Fibroblast of skin of scalp (primary cell): ENCODE measurements around the gene GOLGA2.
"Not testable (repeated sequence)": the region's sequence is repeated elsewhere in the genome, so short reads cannot be mapped to it uniquely, and the experiment has no call there.

ENCODE experiments used
- DNase-seq: peaks from one replicate; pipeline ENCODE4 v3.0.0-alpha.2; 2013

The GOLGA2 gene

DNA sequence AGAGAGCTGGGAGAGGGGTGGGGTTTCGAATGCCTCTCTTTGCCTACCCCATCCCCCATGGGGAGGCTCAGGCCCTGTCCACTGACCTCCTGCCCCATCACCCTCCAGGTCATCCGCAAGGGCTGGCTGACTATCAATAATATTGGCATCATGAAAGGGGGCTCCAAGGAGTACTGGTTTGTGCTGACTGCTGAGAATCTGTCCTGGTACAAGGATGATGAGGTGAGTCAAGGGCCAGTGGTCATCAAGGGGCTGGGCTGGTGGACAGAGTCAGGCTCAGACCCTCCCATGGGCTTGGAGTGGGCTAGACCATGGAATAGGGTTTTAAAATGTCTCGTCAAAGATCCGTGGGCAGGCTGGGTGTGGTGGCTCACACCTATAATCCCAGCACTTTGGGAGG, 33.7 kb downstream of the GOLGA2 start:
- DNase-seq = no peak

DNA sequence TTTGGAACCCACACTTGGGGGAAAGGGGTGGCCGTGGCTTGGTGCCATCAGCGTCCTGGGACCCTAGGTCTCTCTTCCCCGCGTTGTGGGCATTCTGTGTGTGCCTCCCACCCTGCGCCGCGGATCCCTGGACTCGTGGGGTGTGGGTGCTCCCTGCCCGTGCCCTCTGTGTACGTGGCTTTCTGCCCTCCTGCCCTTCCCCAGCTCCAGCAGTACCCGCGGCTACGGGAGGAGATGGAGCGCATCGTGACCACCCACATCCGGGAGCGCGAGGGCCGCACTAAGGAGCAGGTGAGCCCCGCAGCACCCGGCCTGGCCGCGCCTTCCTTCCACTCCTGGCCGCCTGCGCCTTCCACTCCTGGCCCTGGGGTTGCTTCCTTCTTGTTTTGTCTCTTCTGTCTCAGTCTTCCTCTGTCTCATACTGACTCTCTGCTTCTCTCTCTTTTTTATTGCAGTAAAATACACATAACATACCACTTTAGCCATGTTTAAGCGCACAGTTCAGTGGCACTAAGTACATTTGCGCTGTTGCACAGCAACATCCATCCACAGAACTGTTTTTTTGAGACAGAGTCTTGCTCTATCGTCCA, 41.9 kb downstream of the GOLGA2 start:
- no peak for DNase-seq

DNA sequence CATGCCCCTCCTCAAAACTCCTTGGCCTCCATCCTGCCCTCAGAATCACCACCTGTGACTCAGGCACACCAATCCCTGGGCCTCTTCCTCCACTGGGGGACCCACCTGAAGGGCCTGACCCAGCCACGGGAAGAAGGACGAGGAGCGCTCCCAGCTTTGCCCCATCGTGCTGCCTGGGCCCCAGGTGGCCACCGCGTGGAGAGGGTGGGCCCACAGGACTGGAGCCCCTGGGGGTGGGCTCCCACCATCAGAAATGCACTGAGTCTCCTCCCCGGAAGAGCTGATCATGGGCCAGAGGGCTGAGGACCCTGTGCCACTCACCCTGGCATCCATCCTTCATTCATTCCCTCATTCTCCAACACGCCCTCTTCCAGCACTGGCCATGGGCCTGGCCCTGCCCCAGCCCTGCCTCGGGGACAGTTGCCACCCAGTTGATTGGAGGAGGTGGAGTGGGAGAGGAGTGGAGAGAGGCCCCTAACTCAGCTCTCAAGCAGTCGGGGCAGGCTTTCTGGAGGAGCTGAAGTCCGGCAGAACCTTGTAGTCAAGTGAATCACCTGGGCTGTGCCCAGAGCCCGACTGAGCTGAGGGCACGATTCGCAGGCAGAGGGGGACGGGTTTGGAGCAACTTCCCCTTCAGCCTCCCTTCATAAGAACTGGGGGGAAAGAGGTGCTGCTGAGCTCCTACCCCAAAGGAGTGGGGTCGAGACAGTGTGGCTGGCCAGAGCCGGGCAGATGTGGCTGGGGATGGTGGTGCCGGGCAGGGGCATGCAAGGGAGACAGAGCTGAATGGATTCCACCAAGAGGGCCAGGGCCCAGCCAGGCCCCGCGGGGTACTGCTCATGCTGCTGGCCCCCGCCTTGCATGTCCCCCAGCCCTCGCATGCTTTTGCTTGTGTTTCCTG, 43.0 kb downstream of the GOLGA2 start:
- DNase-seq = no peak

DNA sequence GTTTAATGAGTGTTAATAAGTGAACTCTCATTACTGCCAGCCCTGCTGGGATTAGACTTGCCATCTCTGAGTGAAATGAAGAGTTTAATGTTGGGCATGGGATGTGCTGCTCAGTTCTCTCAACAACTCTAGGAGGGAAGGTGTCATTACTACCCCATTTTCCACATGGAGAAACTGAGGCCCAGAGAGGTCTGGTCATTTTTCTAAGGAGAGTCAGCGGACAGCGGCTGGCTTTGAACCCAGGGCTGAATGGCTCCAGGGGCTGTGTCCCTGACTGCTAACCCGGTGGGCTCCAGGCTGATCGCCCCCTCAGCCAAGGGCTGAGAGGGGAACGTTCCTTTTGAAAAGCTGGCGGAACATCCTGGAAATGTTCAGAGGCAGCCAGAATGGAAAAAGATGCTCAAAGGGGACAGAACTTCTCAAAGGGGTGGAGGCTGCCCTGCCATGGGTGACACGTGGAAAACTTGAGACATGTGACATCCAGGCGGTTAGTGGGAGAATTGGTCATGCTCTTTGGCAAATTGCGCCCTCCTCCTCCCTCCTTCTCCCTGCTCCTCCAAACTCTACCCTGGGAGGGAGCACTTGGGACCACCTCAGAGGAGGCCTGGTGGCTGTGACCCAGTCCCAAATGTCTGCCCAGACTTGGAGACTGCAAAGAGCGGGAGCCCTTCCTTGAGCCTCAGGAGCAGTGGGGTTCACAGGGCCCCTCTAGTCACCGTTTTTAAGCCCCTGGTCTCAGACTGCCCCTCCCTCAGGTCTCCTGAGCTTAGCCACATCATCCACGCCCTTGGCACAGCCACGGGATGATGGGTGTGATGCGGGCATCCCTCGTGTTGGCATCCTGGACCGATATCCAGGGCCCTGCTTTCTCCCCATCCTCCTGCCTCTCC, 43.9 kb downstream of the GOLGA2 start:
- peak; percentile 20 for DNase-seq

DNA sequence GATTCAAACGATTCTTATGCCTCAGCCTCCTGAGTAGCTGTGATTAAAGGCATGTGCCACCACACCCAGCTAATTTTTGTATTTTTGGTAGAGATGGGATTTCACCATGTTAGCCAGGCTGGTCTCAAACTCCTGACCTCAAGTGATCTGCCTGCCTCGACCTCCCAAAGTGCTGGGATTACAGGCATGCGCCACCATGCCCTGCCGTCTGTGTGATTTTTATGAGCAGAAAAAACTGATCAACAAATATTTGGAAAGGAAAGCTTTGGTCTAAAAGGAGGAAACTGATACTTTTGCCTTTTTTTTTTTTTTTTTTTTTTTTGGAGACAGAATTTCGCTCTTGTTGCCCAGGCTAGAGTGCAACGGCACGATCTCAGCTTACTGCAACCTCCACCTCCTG, 44.9 kb downstream of the GOLGA2 start:
- DNase-seq = not testable (repeated sequence)

DNA sequence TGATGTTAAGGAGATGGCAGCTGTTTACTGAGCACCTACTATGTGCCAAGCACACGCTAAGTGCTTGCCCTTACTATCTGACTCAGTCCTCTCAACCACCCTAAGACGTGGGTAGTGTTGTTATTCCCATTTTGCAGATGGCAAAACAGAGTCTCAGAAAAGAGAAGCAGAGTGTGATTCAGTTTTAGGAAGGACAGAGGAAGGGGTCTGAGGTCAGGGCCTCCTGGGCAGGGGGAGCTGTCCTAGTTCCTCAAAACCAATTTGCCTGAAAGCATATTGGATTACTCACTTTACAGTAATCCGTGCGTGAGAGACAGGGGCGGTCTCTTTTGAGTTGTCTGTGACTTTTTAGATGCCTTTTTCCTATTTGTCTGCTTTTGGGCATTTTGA, 49.4 kb downstream of the GOLGA2 start:
- no peak for DNase-seq

DNA sequence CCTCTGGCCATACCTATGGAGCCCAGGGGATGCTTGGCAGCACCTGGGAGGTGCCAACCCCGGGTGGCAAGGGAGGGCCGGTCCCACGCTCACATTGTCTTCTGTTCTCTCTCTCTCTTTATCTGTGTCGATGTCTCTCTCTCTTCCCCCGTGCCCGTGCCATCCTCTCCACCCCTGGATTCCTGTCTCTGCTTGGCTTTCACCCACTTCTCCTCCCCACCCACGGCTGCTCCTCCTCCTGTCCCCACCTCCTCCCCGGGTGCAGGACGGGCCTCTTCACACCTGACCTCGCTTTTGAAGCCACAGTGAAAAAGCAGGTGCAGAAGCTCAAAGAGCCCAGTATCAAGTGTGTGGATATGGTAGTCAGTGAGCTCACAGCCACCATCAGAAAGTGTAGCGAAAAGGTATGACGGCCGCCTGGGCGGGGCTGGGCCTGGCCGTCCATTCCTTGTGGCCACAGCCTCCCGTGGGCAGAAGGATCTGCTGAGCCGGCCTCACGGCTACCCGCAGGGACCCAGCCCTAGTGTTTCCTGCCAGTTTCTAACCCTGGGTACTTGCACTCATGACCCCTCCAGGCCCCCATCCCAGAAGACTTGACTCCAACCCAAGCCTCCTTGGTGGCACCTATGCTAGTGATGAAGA, 49.9 kb downstream of the GOLGA2 start:
- DNase-seq = no peak

DNA sequence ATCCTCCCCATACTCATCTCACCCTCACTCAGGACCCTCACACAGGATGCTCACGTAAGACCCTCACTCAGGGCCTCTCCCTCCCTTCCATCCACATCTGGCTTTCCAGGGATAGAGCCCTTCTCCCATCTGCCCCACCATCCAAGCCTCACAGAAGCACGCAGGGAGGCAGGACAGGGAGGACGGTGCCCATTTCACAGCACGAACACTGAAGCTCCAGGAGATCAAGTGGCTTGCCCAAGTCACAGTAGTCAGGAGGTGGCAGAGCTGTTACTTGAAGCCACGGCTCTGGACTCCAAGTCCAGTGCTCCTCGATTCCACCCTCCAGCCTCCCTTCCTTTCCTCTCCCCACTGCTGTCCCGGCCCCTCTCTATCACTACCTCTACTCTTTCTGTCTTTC, 50.9 kb downstream of the GOLGA2 start:
- DNase-seq = no peak

DNA sequence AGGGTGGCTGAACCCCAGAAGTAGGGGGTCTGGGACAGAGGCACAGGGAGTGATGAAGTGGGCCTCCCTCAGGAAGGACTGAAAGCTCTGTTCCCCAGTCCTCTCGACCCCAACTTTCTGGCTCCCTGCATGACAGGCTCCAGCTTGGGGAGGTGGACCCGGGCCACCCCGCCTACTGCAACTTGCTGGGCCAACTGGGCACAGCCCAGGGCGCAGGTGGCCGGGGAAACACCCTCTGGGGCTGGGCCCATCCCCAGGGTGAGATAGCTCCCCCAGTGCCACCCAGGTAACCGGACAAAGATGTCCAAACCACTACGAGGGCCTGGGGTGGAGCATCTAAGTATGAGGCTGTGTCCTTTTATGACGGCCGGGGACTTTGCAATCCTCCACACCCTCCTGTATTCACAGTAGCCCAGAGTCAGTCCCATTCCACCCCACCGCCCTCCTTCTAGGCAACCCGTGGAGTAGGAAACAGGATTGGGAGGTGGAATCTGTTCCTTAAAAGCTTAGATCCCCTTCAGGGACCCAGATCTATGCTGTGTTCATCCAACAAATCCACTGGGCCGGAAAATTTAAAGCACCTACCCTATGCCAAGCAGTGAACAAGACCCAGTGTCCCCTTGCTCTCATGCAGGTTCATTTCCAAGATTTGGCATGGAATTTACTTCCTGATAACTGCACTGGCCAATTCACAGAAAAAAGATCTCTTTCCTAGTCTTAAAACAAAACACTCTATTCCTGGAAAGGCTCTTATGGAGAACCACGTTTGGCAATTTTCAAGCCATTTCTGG, 52.7 kb downstream of the GOLGA2 start:
- no peak for DNase-seq

DNA sequence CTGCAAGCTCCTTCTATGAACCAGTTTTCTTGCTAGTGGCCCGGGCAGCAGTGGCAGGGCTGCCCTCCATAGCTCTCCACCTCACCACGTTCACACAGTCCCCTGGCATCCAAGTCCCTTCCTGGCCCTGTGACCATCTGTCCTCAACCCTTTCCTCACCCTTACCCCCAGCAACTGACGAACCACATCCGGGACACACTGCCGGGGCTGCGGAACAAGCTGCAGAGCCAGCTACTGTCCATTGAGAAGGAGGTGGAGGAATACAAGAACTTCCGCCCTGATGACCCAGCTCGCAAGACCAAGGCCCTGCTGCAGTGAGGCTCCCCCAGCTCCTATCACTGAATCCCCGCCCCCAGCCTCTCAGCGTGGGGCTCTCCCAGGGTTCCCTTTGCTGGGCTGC, 53.8 kb downstream of the GOLGA2 start:
- no peak for DNase-seq

DNA sequence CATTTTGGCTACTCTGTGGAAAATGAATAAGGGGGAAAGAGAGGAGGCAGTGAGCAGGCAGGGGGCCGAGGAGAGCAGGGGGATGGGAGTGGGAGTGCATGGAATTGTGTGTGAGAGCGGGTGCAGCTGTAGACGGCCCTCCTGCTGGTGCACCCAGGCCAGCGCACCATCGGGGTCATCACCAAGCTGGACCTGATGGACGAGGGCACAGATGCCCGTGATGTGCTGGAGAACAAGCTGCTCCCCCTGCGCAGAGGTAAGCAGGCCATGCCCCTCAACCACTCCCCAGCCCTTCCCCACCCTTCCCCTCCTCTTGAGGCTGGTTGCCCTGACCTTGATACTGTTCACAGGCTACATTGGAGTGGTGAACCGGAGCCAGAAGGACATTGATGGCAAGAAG, 56.0 kb downstream of the GOLGA2 start:
- DNase-seq = no peak

DNA sequence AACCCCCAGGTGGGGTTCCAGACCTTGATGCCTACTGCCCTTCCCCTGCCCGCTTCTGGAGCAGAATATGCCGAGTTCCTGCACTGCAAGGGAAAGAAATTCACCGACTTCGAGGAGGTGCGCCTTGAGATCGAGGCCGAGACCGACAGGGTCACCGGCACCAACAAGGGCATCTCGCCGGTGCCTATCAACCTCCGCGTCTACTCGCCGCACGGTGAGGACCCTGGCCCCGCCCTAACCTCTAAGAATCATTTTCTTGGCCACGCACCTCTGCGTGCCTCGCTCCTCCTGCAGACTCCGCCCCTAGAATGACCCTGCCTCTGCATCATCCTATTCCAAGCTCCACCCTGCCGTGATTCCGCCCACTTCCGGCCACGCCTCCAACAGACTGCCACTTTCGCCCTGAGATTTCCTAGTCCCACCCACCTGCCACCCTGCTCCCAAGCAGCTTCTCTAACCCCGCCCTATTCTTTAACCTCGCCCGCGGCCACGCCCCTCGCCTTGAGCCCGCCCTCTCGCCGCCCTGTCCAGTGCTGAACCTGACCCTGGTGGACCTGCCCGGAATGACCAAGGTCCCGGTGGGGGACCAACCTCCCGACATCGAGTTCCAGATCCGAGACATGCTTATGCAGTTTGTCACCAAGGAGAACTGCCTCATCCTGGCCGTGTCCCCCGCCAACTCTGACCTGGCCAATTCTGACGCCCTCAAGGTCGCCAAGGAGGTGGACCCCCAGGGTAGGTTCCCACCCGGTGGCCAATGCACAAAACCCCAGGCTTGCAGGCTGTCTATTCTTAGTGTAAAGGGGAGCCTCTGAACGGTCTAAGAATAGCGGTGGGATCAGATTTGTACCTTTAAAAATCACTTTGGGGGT, 57.1 kb downstream of the GOLGA2 start:
- DNase-seq = peak; percentile 58

DNA sequence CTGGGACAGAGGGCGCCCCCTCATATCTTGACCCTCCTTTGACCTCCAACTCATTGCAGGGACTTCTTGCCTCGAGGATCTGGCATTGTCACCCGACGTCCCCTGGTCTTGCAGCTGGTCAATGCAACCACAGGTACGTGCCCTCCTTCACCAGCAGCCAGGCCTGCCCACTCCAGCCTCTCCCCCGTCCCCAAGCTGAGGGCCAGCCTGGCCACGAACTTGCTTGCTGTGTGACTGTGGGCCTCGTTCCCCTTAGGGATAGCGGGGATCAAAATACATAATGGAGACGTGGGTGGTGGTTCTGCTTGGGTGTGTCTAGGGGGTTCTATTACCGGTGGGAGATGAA, 57.7 kb downstream of the GOLGA2 start:
- DNase-seq = no peak

DNA sequence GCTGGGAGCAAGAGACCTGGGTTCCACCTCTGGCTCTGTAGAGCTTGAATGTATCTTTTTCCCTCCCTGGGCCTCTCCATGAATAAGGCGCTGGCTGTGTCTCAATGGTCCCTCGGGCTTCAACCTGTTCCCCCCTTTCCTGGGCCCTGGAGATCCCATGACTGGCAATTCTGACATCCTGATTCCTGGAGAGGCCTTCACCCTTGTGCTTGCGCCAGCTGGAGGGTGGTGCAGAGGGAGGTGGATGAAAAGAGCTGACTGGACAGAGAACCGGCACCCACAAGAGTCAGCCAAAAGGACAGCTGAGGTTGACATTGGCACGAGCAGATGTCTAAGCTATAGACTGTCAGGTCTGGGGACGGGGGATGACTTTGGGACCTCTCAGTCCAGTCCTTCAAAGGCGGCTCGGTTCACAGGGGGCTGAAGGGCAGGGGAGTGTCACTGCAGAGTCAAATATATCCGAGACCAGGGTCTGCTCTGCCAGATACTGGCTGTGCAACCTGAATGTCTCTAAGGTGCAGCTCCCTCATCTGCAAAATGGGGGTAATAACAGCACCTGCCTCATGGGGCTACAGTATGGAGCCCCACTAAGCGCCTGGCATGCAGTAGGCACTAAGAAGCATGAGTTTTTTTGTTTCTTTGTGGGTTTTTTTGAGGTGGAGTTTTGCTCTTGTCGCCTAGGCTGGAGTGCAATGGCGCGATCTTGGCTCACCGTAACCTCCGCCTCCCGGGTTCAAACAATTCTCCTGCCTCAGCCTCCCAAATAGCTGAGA, 58.8 kb downstream of the GOLGA2 start:
- no peak for DNase-seq

DNA sequence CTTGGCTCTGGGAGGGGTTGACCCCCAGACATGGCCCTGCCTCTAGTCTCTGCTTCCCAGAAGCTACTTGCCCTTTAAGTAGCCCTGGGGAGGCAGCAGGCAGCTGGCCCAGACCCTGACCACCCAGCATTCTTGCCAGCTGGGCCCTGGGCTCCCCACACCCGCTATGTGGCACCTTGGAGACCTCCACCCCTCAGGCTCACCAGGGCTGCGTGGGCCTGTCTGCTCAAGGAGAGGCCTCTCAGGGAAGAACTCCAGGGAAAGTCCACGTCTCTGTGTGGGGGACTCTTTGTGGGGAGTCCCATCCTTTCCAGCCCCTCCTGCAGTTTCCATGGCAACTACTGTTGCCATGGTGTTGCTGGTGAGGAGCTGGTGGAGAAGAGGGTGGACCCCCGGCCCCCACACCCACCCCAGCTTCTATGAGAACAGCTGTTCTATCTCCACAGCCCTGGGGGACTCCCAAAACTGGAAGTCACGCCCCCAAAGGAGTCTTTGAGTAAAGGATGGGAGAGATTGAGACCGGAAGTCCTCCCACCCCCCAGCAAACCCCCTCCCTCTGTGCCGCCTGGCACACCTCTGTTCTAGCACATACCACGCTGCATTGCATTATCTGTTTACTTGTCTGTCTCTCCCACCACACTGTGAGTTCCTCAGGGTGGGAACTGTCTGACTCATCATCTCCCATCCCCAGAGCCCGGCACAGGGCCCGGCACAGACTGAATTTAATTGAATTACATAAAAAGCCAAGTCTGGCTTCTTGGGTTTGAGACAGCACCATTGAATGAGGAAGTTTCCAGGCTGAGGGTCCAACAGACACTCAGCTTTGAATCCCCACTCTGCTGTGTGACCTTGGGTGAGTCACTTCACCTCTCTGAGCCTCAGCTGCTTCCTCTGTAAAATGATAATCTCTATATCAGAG, 60.1 kb downstream of the GOLGA2 start:
- peak; percentile 92 for DNase-seq

DNA sequence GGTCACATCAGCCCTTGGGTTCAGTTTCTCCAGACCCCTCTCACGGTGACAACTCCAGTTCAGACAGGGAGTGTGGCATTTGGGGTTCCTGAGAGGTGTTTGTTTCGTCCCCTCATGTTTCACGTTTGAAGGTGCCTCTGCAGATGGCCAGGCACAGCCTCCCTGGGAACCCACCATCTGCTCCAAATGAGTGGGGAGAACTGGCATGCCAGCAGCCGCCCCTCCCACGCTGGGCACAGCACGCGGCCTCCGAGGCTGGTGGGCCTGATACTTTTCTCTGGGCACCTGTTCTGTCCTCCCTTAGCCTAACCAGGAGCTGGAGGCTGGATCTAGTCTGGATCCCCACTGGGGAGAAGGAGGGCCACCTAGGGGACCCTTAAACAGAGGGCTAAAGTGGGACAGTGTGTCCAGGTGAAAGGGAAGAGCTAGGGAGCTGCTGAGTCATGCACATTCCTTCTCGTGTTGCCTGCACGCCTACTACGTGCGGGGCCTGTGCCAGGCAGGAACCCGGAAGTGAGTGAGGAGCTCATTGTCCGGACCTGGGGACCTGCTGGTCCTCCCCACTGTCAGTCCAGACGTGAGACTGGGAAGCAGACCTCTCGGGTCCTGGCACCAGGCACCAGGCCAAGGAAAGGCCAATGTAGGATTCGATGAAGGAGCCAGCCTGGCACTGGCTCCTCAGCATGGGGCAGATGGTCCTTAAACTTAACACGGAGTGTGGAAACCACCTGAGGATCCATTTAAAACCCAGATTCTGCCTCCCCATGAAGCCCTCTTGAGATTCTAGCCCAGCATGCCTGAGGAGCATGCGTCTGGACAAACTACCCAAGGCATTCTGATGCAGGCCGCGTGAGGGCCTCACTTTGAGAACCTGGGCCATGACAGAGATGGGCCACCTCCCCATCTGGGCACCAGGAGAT, 61.0 kb downstream of the GOLGA2 start:
- DNase-seq = no peak

DNA sequence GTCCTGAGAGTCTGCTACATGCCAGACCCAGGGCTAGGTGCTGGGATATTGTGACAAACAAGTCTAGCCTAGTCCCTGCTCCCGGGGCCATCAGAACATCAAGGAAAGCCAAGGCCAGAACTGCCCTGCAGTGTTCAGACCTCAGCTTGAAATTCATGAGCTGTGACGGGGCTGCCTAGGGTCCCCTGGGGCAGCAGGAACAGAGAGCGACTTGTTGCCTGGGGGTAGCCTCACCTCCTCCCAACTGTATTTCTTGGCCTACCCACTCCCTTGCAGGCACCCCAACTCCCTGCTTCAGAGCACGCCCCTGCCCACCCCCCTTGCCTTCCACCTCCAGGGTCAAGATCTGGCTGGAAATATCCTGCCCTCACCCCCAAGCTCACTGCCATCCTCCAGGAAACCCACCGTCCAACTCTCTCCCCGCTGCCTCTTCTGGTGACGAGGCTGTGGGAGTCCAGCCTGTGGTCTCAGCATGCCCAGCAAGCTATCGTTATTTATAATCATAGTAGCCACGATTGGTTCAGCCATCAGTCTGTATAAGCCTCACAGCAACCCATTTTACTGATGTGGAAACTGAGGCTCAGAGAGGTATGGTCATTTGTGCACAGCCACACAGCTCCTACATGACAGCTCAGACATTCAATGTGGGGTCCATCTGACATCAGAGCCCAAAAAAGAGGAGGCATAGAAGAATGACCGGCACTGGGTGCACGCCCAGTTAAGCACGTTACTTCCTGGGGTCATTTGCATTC, 61.9 kb downstream of the GOLGA2 start:
- no peak for DNase-seq
